HL-60 (cell line): ENCODE data around the gene KIAA0319L.

Source experiments
- CTCF ChIP-seq: IDR thresholded peaks from one replicate; pipeline ENCODE4 v1.5.1; 2011; ENCODE audit warnings: low read length, control low read depth, inconsistent platforms; ENCODE audit not compliant: insufficient read depth
- GABPA ChIP-seq: IDR thresholded peaks from 2 replicates; pipeline ENCODE4 v1.6.1; 2012; ENCODE audit warnings: low read depth
- POLR2AphosphoS5 ChIP-seq: IDR thresholded peaks from 2 replicates; pipeline ENCODE4 v1.6.1; 2012; ENCODE audit warnings: low read depth
- SPI1 ChIP-seq: IDR thresholded peaks from 2 replicates; pipeline ENCODE4 v1.6.1; 2012; ENCODE audit warnings: low read depth, mild to moderate bottlenecking, borderline replicate concordance
- TF ChIP-seq, protein P1 (sequence below): IDR thresholded peaks from 2 replicates; pipeline ENCODE4 v1.6.1; 2012; ENCODE audit warnings: low read depth; ENCODE audit not compliant: insufficient replicate concordance

DNA sequence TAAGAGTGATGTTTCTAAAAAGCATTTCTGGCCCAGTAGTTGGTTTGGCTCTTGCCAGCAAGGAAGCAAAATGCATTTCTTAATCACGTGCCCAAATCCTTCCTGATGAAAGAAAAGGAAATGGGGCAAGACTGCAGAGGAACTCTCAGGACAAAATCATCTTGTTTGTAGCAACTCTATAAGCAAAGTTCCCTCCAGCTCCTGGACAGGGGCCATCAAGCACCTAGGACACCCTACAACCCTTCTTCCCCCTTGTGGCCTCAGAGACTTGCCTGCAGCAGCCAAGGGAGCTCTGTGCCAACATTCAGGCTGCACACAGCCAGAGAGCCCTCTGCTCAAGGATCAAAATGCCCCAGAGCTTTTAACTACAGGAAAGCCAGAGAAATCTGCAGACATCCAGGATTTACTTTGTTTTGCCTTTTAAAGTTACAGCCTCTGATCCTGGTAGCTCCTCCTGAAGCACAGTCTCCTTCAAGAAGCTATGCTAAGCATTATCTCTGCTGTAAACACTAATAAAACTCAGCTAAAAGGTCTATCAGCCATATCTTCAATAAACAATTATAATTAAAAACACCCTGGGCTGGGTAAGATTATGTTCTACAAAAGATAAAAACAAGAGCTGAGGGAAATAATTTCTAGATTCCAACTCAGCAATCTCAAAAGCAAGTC is 105.0 kb downstream of the KIAA0319L start:
- no peak for TF ChIP-seq CTCF
- peak; percentile 43 for TF ChIP-seq POLR2AphosphoS5
- TF ChIP-seq GABPA, result no peak
- peak; percentile 79; the same call in 1 of the 2 replicates for TF ChIP-seq SPI1
- TF ChIP-seq, protein P1, sequence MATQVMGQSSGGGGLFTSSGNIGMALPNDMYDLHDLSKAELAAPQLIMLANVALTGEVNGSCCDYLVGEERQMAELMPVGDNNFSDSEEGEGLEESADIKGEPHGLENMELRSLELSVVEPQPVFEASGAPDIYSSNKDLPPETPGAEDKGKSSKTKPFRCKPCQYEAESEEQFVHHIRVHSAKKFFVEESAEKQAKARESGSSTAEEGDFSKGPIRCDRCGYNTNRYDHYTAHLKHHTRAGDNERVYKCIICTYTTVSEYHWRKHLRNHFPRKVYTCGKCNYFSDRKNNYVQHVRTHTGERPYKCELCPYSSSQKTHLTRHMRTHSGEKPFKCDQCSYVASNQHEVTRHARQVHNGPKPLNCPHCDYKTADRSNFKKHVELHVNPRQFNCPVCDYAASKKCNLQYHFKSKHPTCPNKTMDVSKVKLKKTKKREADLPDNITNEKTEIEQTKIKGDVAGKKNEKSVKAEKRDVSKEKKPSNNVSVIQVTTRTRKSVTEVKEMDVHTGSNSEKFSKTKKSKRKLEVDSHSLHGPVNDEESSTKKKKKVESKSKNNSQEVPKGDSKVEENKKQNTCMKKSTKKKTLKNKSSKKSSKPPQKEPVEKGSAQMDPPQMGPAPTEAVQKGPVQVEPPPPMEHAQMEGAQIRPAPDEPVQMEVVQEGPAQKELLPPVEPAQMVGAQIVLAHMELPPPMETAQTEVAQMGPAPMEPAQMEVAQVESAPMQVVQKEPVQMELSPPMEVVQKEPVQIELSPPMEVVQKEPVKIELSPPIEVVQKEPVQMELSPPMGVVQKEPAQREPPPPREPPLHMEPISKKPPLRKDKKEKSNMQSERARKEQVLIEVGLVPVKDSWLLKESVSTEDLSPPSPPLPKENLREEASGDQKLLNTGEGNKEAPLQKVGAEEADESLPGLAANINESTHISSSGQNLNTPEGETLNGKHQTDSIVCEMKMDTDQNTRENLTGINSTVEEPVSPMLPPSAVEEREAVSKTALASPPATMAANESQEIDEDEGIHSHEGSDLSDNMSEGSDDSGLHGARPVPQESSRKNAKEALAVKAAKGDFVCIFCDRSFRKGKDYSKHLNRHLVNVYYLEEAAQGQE, result peak; percentile 75
